HL-60/S4 treated with phorbol 12-myristate 13-acetate at 8.2 ng/mL for 4 days and 3 days (cell line): ENCODE data around the gene CTNNAL1.

Source experiments
- in situ Hi-C: fragments of 300-500 bp; cut with MboI; formaldehyde crosslinking; loops from 2 replicates; pipeline ENCODE4 v1.15.0; 2022; ENCODE audit warnings: low sequenced_read_pairs

Gene CTNNAL1

GRCh38 chr9:109030426-109030825, 17.1 kb upstream of the CTNNAL1 start:
- in situ Hi-C loops: no loop called here

DNA sequence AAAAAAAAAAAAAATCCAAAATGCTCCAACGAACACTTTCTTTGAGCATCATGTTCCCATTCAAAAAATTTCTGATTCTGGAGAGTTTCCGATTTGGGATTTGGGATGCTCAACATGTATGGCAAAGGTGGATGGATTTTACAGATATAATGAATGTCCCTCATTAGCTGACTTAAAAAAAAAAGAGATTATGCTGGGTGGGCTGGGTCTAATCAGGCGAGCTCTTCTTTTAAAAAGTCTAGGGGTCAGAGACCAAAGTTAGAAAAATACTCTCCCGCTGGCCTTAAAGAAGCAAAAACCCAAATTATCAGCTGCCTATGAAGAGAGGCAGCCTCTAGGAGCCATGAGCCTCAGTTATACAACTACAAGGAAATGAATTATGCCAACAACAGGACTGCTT, 15.2 kb upstream of the CTNNAL1 start:
- in situ Hi-C loops: no loop called here

GRCh38 chr9:109027176-109027575, 13.9 kb upstream of the CTNNAL1 start:
- in situ Hi-C loops: no loop called here

- in situ Hi-C loops: no loop called here
Measured at GRCh38 chr9:109026306-109026705, 13.0 kb upstream of the CTNNAL1 start.

DNA sequence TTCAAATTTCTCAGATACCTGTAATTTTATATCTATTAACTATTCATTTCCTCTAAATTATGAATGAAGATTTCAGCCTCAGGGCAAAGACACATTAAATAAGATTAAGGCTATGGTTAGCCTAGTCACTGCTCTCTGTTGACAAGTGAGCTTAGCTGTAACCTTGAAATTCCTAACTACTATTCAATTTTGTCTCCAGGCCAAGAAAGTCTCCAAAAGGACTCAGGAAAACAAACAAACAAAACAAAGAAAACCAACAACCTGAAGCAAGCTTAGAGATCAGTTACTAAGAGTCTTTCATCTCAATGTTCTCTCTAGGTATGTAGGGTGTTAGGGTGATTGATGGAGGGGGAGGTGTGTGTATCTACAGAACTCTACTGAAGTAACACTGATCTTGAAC, 9.6 kb upstream of the CTNNAL1 start:
- in situ Hi-C loops: no loop called here

GRCh38 chr9:109020581-109021511, 7.5 kb upstream of the CTNNAL1 start:
- in situ Hi-C loops: no loop called here

DNA sequence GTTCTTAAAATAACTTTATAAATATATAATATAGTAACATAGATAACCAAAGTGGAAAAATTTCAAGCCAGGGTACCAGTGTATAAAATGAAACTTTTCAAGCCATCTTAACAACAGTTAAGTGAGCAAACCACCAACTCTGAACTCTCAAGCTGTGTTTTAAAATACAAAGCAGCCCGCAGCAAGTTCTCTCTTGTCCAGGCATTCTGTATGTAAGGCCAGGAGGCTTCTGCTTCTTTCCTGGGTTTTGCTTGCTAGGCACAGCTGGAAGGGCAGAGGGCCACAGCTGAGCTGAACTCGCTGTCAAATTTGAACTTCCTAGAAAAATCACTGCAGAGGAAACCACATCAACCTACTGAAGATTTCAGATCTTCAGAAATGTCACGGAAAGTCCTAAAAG, 6.8 kb upstream of the CTNNAL1 start:
- in situ Hi-C loops: no loop called here

GRCh38 chr9:109019420-109019819, 6.1 kb upstream of the CTNNAL1 start:
- in situ Hi-C loops: no loop called here

GRCh38 chr9:109017493-109017892, 4.2 kb upstream of the CTNNAL1 start:
- in situ Hi-C loops: no loop called here

DNA sequence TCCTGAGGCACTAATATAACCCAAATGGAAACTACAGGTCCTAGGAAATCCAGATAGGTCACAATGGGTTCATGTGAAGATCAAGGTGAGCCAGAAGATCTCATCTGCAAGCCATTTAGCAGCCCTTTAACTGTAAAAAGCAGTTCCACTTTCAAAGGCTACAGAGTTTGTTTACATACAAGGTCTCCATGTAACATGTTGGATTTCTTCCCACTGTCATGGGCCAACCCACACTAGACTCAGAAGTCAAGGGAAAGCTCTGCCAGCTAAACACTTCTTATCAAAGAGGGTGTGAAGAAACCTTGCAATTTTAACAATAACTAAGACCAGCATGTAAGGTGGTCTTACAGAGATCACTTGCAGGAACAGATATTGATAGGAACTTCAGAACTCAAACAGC, 3.8 kb upstream of the CTNNAL1 start:
- in situ Hi-C loops: no loop called here

GRCh38 chr9:109016132-109016531, 2.8 kb upstream of the CTNNAL1 start:
- in situ Hi-C loops: no loop called here

- in situ Hi-C loops: no loop called here
Measured at GRCh38 chr9:109014608-109015280, 1.4 kb upstream of the CTNNAL1 start.

DNA sequence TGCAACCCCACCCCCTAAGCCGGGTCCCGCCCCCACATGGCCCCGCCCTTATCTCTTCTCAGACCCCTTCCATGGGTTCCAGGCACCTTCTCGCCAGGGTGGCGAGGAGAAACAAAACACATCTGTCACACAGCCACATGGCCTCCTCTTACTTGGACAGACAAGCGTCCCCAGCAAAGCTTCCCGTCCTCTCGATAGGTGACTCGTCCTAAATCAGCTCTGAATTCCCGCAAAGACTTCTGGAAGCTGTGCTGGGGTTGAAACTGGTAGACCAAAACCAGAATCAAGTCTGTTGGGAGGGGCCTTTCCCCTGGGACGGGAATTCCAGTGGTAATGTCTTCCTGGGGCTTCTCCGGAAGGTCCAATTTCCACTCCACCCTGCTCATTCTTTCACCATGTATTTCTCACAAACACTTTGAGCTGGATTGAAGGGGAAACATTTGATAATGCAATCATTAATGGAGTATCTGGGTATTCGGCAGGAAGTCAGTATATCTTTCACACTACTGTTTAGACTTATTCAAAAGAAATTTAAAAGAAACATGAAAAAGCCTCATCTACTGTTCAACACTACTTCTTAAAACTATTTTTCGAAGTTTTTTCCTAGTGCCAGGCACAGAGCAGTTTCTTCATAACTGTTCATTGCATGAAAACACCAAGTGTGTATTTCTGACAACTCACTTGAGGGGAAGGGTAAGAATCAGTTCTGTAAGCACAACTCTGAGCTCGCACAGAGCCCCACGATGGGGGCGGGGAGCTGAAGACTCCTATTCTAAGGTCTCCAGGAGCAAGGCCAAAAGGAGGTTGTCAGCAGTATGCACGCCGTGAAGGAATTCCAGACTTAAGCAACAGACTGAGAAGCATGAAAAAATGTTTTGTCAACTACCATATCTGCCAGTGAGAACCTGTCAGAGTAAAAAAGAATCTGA, 644 bp upstream of the CTNNAL1 start:
- in situ Hi-C loops: no loop called here

GRCh38 chr9:109012009-109012875, 1.1 kb downstream of the CTNNAL1 start:
- in situ Hi-C loops: no loop called here

GRCh38 chr9:109011231-109011671, 2.0 kb downstream of the CTNNAL1 start:
- in situ Hi-C loops: no loop called here

DNA sequence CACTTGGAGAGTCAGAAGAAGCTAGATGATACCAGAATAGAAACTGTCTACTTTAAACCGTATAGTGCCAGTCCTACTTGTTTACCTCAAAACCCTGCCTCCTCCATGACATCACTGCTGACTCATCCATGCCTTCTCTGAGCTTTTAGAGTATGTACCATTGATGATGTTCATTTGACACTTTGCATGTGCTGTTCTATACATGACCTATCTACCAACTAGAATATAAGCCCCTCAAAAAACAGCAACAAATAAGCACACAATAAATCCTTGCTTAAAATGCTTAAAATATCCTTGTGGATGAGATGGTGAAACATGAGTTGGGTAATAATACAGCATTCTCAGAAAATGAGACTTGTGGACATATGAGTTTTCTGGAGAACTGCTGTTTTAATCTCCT, 2.6 kb downstream of the CTNNAL1 start:
- in situ Hi-C loops: no loop called here

DNA sequence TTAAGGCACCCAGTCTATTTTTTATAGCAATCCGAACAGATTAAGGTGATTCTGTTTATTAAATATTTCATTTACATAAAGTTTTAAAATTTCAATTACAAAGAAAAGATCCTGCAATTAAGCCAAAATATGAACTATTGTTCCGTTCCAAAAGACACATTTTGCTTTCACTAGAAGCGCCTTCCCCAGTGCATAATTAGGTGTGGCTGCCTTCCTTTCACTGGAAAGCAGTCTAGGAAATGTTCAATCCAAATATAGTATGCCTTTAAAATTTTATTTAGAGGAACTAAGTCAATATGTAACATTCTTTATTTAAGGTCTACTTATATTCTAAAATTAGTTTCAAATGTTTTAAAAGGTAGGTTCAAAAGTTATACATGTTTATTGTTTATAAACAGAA, 7.6 kb downstream of the CTNNAL1 start:
- in situ Hi-C loops: no loop called here

DNA sequence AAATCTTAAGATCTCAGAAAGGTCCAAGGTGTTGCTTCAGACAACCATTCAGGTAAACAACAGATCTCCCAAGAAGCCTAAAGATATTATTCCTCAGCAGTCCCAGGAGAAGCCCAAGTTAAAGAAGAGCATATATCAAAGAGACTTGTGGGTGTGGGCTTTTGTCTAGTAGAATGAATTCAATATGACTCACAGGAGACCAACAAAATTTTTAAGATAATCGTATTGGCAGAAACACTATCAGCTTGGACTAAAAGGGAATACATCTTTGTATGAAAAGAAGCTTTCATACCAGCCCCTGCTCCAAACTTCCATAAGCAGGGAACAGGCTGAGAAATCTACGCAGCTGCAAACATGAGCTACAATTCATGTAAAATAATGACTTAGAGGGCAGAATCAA, 10.2 kb downstream of the CTNNAL1 start:
- in situ Hi-C loops: no loop called here

DNA sequence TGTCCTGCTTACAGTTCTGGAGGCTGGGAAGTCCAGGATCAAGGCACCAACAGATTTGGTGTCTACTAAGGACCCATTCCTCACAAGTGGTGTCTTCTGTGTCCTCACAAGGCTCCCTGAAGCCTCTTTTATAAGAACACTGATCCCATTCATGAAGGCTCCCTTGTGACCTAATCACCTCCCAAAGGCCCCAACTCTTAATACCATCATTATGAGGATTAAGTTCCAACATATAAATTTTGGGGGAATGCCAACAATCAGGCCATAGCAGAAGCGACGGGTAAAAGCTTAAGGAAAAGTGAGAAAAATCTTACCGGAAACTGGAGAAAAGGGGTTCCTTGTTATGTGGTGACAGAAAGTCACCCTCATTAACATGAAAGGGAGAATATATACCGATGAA, 11.2 kb downstream of the CTNNAL1 start:
- in situ Hi-C loops: no loop called here

DNA sequence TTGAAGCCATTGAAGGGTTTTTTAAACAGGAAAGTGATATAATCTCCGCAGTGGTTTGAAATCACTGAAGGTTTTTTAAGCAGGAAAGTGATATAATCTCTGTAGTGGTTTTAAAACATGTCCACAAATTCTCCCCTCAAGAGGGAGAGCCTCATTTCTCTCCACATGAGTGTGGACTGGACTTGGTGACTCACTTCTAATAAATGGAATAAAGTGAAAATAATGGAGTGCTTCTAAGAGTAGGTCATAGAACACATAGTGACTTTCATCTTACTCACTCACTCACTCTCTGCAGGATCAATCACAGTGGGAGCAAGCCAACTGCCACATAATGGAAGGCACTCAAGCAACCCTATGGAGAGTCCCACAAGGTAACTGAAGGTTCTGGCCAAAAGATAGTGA, 12.0 kb downstream of the CTNNAL1 start:
- in situ Hi-C loops: no loop called here
